GM19452 (cell line): ENCODE data around the gene GPR68.
"Not testable (repeated sequence)": the region's sequence is repeated elsewhere in the genome, so short reads cannot be mapped to it uniquely, and the experiment has no call there.

Experiments
- ATAC-seq: cut with Tn5 transposase; IDR thresholded peaks from one replicate; pipeline ENCODE4 v1.9.1; 2021; ENCODE audit not compliant: unreplicated experiment

GPR68 gene

DNA sequence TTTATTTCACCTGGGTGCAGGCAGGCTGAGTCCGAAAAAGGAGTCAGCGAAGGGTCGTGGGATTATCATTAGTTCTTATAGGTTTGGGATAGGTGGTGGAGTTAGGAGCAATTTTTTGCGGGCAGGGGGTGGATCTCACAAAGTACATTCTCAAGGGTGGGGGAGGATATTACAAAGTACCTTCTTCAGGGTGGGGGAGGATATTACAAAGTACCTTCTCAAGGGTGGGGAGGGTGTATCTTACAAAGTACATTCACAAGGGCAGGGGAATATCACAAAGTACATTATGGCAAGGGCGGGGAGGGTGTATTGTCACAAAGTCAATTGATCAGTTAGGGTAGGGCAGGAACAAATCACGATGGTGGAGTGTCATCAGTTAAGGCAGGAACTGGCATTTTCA lies 43.7 kb downstream of the GPR68 start:
- not testable (repeated sequence) for ATAC-seq

DNA sequence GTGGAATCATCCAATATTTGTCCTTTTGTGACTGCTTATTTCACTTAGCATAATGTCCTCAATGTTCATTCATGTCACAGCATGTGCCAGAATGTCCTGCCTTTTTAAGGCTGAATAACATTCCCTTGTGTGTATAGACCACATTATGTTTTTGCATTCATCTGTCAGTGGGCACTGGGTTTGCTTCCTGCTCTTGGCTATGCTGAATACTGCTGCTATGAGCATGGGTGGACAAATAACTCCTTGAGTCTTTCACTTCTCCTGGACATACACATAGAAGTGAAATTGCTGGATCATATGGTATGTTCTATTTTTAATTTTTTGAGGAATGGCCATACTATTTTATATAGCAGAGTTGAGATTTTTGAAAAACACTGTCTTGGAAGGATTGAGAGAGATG lies 46.9 kb downstream of the GPR68 start:
- no peak for ATAC-seq

DNA sequence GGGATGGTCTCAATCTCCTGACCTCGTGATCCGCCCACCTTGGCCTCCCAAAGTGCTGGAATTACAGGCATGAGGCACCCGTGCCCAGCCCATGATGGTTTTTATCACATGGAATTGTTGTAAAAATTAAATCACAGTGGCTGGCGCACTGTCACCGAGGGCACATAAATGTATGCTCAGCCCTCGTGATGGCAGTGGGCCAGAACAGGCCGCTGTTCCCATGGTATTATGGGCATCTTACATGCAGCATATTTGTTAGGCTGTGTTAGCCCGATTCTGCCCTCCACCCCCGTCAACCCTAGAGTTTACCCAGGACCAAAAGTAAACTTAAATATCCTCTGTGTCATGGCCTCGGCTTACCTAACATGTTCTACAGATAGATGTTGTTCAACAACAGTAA lies 48.6 kb downstream of the GPR68 start:
- no peak for ATAC-seq

DNA sequence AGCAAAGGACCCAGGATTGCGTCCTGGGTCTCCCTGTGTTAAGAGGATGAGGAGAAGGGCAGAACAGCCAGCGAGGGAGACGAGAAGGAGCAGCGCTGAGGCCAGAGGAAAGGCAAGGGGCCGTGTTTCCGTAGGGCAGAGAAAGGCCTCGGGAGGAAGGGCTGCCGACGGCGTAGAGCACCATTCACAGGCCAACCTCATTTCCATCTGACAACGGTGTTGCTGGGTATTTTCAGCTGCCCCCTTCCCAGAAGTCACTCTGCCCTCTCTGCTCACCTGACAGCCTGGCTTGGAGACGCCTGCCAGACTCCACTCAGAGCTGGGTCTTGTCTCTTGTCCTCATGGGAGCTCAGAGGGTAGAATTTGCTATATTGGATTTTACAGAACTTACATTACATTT lies 51.4 kb downstream of the GPR68 start:
- ATAC-seq = no peak

DNA sequence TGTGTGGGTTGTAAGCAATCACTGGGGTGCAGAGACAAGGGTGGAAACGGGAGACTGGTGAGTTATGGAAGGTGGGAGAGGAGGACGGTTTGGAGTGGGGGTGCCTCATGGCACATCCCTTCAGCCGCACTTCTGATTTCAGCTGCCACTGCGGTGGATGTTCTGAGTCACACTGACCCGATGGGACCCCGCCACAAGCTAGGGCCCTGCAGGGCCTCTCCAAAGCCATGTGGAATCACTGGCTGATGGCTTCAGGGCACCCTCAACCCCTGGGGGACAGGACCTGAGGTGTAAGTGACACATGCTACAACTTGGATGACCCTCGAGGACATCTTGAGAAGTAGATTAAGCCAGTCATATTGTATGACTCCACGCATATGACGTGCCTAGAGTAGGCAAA lies 53.7 kb downstream of the GPR68 start:
- no peak for ATAC-seq

DNA sequence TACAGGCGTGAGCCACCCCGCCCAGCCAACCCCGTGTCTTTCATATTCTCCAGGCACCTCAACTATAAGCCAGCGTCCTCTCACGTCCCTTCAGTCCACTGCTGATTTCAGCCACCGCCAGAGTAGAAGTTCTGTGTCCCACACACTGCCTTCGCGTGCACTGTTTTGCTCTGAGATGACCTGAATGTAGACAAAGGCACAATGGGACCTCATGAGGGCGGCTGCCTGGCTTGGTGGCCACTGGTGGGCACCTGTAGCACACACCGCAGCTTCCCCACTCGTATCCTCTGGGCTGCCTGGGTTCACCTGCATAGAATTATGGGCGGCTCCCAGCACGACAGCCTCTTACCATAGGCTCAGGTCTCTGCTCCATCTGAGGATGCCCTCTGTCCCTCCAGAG lies 57.2 kb downstream of the GPR68 start:
- no peak for ATAC-seq

DNA sequence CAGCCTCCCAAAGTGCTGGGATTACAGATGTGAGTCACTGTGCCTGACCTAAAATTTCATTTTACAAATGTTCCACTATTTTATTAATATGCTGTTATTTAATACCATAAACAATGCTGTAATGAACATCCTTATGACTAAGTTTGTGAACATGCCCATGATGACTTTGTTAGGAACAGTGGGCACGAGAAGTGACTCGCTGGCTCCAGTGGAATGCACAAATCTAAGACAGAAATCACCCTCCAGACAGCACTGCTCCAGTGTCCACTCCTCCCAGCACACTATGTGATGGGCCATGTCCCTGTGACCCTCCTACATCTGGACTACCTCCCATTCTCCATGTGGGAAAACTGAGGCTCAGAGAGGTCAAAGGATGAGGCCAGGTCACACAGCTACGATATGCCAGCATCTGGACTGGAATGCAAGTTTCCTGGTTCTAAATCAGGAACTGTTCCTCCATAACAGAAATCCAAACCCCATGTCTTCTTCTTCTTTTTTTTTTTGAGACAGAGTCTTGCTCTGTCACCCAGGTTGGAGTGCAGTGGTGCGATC lies 57.9 kb downstream of the GPR68 start:
- ATAC-seq = no peak

DNA sequence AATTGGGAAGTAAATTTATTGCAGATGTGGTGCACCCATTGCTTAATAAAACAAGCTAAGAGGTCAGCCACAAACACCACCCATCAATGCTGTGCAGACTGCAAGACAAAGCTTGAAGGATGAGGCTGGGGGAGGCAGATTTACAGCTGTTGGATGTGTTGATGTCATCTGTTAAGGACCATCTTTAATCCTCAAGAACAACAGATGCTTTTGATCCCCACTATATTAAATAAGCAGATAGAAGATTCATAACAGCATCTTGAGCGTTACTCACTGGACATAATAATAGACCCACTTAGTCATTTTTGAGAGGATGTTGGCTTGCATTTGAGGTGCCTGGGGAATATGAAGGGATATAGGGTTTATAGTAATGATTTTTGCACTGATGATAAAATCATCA lies 58.8 kb downstream of the GPR68 start:
- ATAC-seq = no peak

DNA sequence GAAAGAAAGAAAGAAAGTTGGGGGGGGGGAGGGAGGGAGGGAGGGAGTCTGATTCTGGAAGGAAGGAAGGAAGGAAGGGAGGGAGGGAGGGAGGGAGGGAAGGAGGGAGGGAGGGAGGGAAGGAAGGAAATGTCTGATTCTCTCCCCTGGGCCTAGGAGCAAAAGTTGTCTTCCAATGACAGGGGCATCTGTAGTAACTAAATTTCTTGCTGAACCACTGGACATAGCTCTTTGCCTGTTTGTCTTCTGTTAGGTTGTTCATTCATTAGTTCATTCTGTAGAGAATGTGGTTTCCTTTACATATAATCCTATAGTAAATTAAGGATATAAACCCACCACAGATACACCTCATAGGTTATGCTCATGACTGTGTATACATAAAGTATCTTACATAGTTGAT lies 59.9 kb downstream of the GPR68 start:
- no peak for ATAC-seq

DNA sequence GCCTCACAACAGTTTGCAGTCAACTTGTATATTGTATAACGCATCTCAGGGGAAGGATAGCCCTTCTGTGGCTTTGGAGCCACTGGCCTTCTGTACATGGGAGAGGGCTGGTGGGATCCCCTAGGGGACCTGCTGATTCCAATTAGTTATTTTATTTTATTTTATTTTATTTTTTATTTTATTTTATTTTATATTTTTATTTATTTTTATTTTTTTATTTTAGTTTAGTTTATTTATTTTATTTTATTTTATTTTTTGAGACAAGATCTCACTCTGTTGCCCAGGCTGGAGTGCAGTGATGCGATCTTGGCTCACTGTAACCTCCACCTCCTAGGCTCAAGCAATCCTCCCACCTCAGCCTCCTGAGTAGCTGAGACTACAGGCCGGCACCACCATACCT lies 61.8 kb downstream of the GPR68 start:
- not testable (repeated sequence) for ATAC-seq
